ENCODE results near the gene WDR64. TPM values are rescaled to one million over a fixed set of nuclear protein-coding genes. Genes with fewer than 3 reads are reported as not detected.
"Not testable (repeated sequence)": the region's sequence is repeated elsewhere in the genome, so short reads cannot be mapped to it uniquely, and the experiment has no call there.

The WDR64 gene
- total and polyA plus RNA-seq, 3 experiments from 2014 or later, result 0.48 TPM; not detected in 2

- CTCF ChIA-PET, result no interaction called here
These were observed 171.8 kb downstream of the WDR64 start for GRCh38 chr1:241823925-241824324.

DNA sequence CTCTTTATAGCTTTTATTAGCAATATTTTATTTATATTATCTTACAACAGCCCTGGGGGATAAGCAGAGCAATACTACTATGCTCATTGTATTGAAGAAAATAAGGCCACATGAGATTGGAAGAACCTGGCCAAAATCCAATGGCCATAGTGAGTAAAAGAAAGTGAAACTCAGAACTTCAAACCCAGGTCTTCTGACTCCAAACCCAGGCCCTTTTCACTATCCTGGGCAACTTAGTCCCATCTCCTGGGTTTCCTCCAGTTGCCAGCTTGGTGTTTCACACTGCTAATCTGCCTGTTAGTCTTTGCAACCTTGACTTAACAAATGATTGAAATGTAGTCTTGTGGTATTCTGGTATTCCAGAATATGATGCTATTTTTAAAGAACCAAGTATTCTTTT, 173.5 kb downstream of the WDR64 start:
- CTCF ChIA-PET, result no interaction called here

More at GRCh38 chr1:241823925-241824324, 171.8 kb downstream of the WDR64 start:
- Mint-ChIP-seq H3K27ac (no peak overlapping the region), H3K9me3 (no peaks in the 10 kb centered on the region), H3K36me3 (peaks cover 0 to 2% (median 0%) of the 10 kb centered on the region in 3 donors), H3K4me3 (no peak overlapping the region), H3K27me3 (peaks cover 3 to 7% of the 10 kb centered on the region in 2 donors), H3K4me1 (no peaks in the 10 kb centered on the region)
- no peak for DNase-seq
- POLR2A ChIA-PET, result no interaction called here
- Histone ChIP-seq H3K9me3 (ENCODE audit: low read length) (no peaks in the 10 kb centered on the region), H3K4me3 (ENCODE audit: low read length) (no peak overlapping the region), H3K27ac (ENCODE audit: low read depth, low read length) (no peak overlapping the region), H3K27me3 (ENCODE audit: insufficient read depth, low read length, poor library complexity, severe bottlenecking) (no peaks in the 10 kb centered on the region), H3K4me1 (ENCODE audit: insufficient read depth, low read length) (no peaks in the 10 kb centered on the region), H3K36me3 (ENCODE audit: insufficient read depth, low read length) (no peaks in the 10 kb centered on the region)

GRCh38 chr1:241826613-241827012, 174.5 kb downstream of the WDR64 start:
- CTCF ChIA-PET; H3K27me3 ChIP-seq (ENCODE audit: insufficient read depth, low read length, poor library complexity, severe bottlenecking); H3K9me3 ChIP-seq (ENCODE audit: low read length); DNase-seq; H3K4me1 Mint-ChIP-seq; H3K27me3 Mint-ChIP-seq; H3K4me3 Mint-ChIP-seq; H3K4me1 ChIP-seq (ENCODE audit: insufficient read depth, low read length); H3K36me3 Mint-ChIP-seq; H3K9me3 Mint-ChIP-seq; POLR2A ChIA-PET; H3K4me3 ChIP-seq (ENCODE audit: low read length); H3K36me3 ChIP-seq (ENCODE audit: insufficient read depth, low read length); H3K27ac ChIP-seq (ENCODE audit: low read depth, low read length): not testable (repeated sequence)
- H3K27ac Mint-ChIP-seq, result peak overlapping the region in 1 of 8 donors; percentile 36

More for the DNA sequence above, 173.5 kb downstream of the WDR64 start:
- H3K9me3 Mint-ChIP-seq, result no peaks in the 10 kb centered on the region
- H3K36me3 ChIP-seq (ENCODE audit: insufficient read depth, low read length), result no peaks in the 10 kb centered on the region
- H3K4me3 ChIP-seq (ENCODE audit: low read length), result no peak overlapping the region
- no peaks in the 10 kb centered on the region for H3K4me1 ChIP-seq (ENCODE audit: insufficient read depth, low read length)
- H3K9me3 ChIP-seq (ENCODE audit: low read length), result no peaks in the 10 kb centered on the region
- peaks cover 5 to 7% of the 10 kb centered on the region in 2 donors for H3K27me3 Mint-ChIP-seq
- H3K4me1 Mint-ChIP-seq, result no peaks in the 10 kb centered on the region
- POLR2A ChIA-PET, result no interaction called here
- no peak overlapping the region for H3K27ac ChIP-seq (ENCODE audit: low read depth, low read length)
- no peak overlapping the region for H3K27ac Mint-ChIP-seq
- H3K4me3 Mint-ChIP-seq, result no peak overlapping the region
- DNase-seq, result no peak
- H3K36me3 Mint-ChIP-seq, result peaks cover 0 to 2% (median 0%) of the 10 kb centered on the region in 3 donors
- no peaks in the 10 kb centered on the region for H3K27me3 ChIP-seq (ENCODE audit: insufficient read depth, low read length, poor library complexity, severe bottlenecking)

GRCh38 chr1:241827264-241827663, 175.2 kb downstream of the WDR64 start:
- Mint-ChIP-seq H3K4me3 (no peak overlapping the region), H3K36me3 (peaks cover 0 to 2% (median 0%) of the 10 kb centered on the region in 3 donors), H3K4me1 (no peaks in the 10 kb centered on the region), H3K27me3 (peaks cover 5 to 7% of the 10 kb centered on the region in 2 donors), H3K9me3 (no peaks in the 10 kb centered on the region), H3K27ac (no peak overlapping the region)
- no peak for DNase-seq
- POLR2A ChIA-PET, result no interaction called here
- CTCF ChIA-PET, result no interaction called here
- H3K4me3 ChIP-seq (ENCODE audit: low read length), result no peak overlapping the region
- H3K9me3 ChIP-seq (ENCODE audit: low read length), result no peaks in the 10 kb centered on the region
- no peaks in the 10 kb centered on the region for H3K36me3 ChIP-seq (ENCODE audit: insufficient read depth, low read length)
- H3K4me1 ChIP-seq (ENCODE audit: insufficient read depth, low read length), result no peaks in the 10 kb centered on the region
- no peak overlapping the region for H3K27ac ChIP-seq (ENCODE audit: low read depth, low read length)
- no peaks in the 10 kb centered on the region for H3K27me3 ChIP-seq (ENCODE audit: insufficient read depth, low read length, poor library complexity, severe bottlenecking)

GRCh38 chr1:241828463-241829021, 176.5 kb downstream of the WDR64 start:
- CTCF ChIA-PET, result no interaction called here
- no peak overlapping the region for H3K4me3 Mint-ChIP-seq
- no peaks in the 10 kb centered on the region for H3K4me1 Mint-ChIP-seq
- peaks cover 5 to 12% of the 10 kb centered on the region in 2 donors for H3K27me3 Mint-ChIP-seq
- no peaks in the 10 kb centered on the region for H3K27me3 ChIP-seq (ENCODE audit: insufficient read depth, low read length, poor library complexity, severe bottlenecking)
- H3K36me3 Mint-ChIP-seq, result no peaks in the 10 kb centered on the region
- H3K27ac Mint-ChIP-seq, result no peak overlapping the region
- no peak overlapping the region for H3K27ac ChIP-seq (ENCODE audit: low read depth, low read length)
- no peaks in the 10 kb centered on the region for H3K36me3 ChIP-seq (ENCODE audit: insufficient read depth, low read length)
- H3K9me3 ChIP-seq (ENCODE audit: low read length), result no peaks in the 10 kb centered on the region
- H3K4me1 ChIP-seq (ENCODE audit: insufficient read depth, low read length), result no peaks in the 10 kb centered on the region
- POLR2A ChIA-PET, result no interaction called here
- no peaks in the 10 kb centered on the region for H3K9me3 Mint-ChIP-seq
- no peak for DNase-seq
- no peak overlapping the region for H3K4me3 ChIP-seq (ENCODE audit: low read length)

GRCh38 chr1:241829468-241829867, 177.4 kb downstream of the WDR64 start:
- no peaks in the 10 kb centered on the region for H3K36me3 Mint-ChIP-seq
- DNase-seq, result no peak
- ChIA-PET POLR2A (no interaction called here), CTCF (no interaction called here)
- Histone ChIP-seq H3K36me3 (ENCODE audit: insufficient read depth, low read length) (no peaks in the 10 kb centered on the region), H3K4me3 (ENCODE audit: low read length) (no peak overlapping the region), H3K27me3 (ENCODE audit: insufficient read depth, low read length, poor library complexity, severe bottlenecking) (no peaks in the 10 kb centered on the region), H3K9me3 (ENCODE audit: low read length) (no peaks in the 10 kb centered on the region), H3K4me1 (ENCODE audit: insufficient read depth, low read length) (no peaks in the 10 kb centered on the region), H3K27ac (ENCODE audit: low read depth, low read length) (no peak overlapping the region)
- H3K27me3 Mint-ChIP-seq, result peaks cover 4 to 9% of the 10 kb centered on the region in 2 donors
- H3K27ac Mint-ChIP-seq, result no peak overlapping the region
- no peaks in the 10 kb centered on the region for H3K9me3 Mint-ChIP-seq
- H3K4me1 Mint-ChIP-seq, result no peaks in the 10 kb centered on the region
- H3K4me3 Mint-ChIP-seq, result no peak overlapping the region

- H3K36me3 ChIP-seq (ENCODE audit: insufficient read depth, low read length), result no peaks in the 10 kb centered on the region
- no peaks in the 10 kb centered on the region for H3K27me3 ChIP-seq (ENCODE audit: insufficient read depth, low read length, poor library complexity, severe bottlenecking)
- POLR2A ChIA-PET, result no interaction called here
- Mint-ChIP-seq H3K9me3 (no peaks in the 10 kb centered on the region), H3K4me3 (no peak overlapping the region), H3K27me3 (peaks cover 1 to 14% of the 10 kb centered on the region in 2 donors), H3K36me3 (no peaks in the 10 kb centered on the region), H3K27ac (no peak overlapping the region), H3K4me1 (peaks cover 0 to 4% (median 0%) of the 10 kb centered on the region in 3 donors)
- H3K9me3 ChIP-seq (ENCODE audit: low read length), result no peaks in the 10 kb centered on the region
- CTCF ChIA-PET, result interaction anchor here (1.2 to 1.4 kb wide), 2 partner anchors 207 to 223 kb away, joined by 4 to 6 read pairs; no protein-coding TSS in a partner anchor
- H3K27ac ChIP-seq (ENCODE audit: low read depth, low read length), result no peak overlapping the region
- DNase-seq, result peak in 1 of 5 donors; percentile 3
- no peak overlapping the region for H3K4me3 ChIP-seq (ENCODE audit: low read length)
- no peaks in the 10 kb centered on the region for H3K4me1 ChIP-seq (ENCODE audit: insufficient read depth, low read length)
These were observed 182.8 kb downstream of the WDR64 start for GRCh38 chr1:241834733-241835377.

DNA sequence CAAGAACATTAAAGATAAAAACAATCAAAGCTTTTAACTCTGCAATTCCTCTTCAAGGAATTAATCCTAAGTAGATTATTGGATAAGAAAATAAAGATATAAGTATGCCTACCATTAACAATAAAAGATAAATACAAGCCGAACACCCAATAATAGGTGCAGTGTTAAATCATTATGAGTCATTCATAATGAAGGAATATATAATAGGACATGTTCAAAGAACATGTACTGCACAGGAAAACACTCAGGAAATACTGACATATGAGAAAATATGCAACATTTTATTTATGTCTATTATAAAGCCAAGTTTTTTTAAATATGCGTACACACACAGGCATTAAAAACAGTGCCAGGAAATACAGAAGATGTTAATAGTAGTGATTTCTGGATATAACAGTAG, 184.9 kb downstream of the WDR64 start:
- ChIA-PET CTCF (no interaction called here), POLR2A (no interaction called here)
- no peak overlapping the region for H3K27ac ChIP-seq (ENCODE audit: low read depth, low read length)
- H3K4me1 ChIP-seq (ENCODE audit: insufficient read depth, low read length), result no peaks in the 10 kb centered on the region
- no peaks in the 10 kb centered on the region for H3K27me3 ChIP-seq (ENCODE audit: insufficient read depth, low read length, poor library complexity, severe bottlenecking)
- Mint-ChIP-seq H3K4me1 (peaks cover 0 to 4% (median 0%) of the 10 kb centered on the region in 3 donors), H3K36me3 (no peaks in the 10 kb centered on the region), H3K27me3 (peaks cover 1 to 29% of the 10 kb centered on the region in 2 donors), H3K4me3 (no peak overlapping the region), H3K9me3 (no peaks in the 10 kb centered on the region), H3K27ac (no peak overlapping the region)
- no peak overlapping the region for H3K4me3 ChIP-seq (ENCODE audit: low read length)
- no peaks in the 10 kb centered on the region for H3K9me3 ChIP-seq (ENCODE audit: low read length)
- no peaks in the 10 kb centered on the region for H3K36me3 ChIP-seq (ENCODE audit: insufficient read depth, low read length)
- no peak for DNase-seq

All from CD8-positive, alpha-beta memory T cell (primary cell).